Activated naive CD8-positive, alpha-beta T cell (primary cell): ENCODE data around the gene TFB1M.
"Not testable (repeated sequence)": the region's sequence is repeated elsewhere in the genome, so short reads cannot be mapped to it uniquely, and the experiment has no call there.

Experiments used
- H3K27ac Mint-ChIP-seq: one replicate; pipeline ENCODE4 v1.8.0; 2021; ENCODE audit warnings: mixed read lengths
- H3K27me3 Mint-ChIP-seq: one replicate; pipeline ENCODE4 v1.8.0; 2021; ENCODE audit warnings: mixed read lengths
- H3K36me3 Mint-ChIP-seq: one replicate; pipeline ENCODE4 v1.8.0; 2021; ENCODE audit warnings: mixed read lengths
- H3K4me1 Mint-ChIP-seq: one replicate; pipeline ENCODE4 v1.8.0; 2021; ENCODE audit warnings: low read depth, mixed read lengths
- H3K4me3 Mint-ChIP-seq: one replicate; pipeline ENCODE4 v1.8.0; 2021; ENCODE audit warnings: mild to moderate bottlenecking, mixed read lengths
- H3K9me3 Mint-ChIP-seq: one replicate; pipeline ENCODE4 v1.8.0; 2021; ENCODE audit warnings: low read depth, mixed read lengths

Gene TFB1M

GRCh38 chr6:155230975-155231374 lies 83.3 kb downstream of the TFB1M start:
- not testable (repeated sequence) for H3K27ac Mint-ChIP-seq, H3K4me3 Mint-ChIP-seq, H3K27me3 Mint-ChIP-seq, H3K4me1 Mint-ChIP-seq, H3K36me3 Mint-ChIP-seq, H3K9me3 Mint-ChIP-seq

- Mint-ChIP-seq H3K4me3 (no peak overlapping the region), H3K36me3 (peaks cover 5% of the 10 kb centered on the region), H3K27me3 (peaks cover 4% of the 10 kb centered on the region), H3K9me3 (peaks cover 3% of the 10 kb centered on the region), H3K27ac (no peak overlapping the region), H3K4me1 (peaks cover 14% of the 10 kb centered on the region)
Observed at GRCh38 chr6:155228546-155229166, 85.6 kb downstream of the TFB1M start.

DNA sequence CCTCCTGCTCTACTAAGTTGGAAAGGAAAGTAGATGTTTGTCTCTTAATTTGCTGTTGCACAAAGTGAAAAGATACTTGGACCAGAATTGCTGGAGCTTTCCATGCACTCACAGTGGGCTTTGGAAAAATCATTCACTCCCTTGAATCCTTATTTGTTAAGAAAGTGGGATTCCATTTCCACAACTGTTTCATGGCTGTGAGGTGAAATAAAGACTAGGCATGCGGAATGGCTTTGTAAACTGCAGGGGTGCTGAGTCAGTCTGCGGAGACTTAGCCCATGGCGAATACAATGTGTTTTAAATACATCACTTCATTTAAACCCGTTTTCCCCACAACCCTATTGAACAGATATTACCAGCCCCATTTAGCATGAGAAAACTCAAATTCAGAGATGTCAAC lies 87.2 kb downstream of the TFB1M start:
- Mint-ChIP-seq H3K27ac (no peak overlapping the region), H3K27me3 (peaks cover 5% of the 10 kb centered on the region), H3K9me3 (peaks cover 3% of the 10 kb centered on the region)

DNA sequence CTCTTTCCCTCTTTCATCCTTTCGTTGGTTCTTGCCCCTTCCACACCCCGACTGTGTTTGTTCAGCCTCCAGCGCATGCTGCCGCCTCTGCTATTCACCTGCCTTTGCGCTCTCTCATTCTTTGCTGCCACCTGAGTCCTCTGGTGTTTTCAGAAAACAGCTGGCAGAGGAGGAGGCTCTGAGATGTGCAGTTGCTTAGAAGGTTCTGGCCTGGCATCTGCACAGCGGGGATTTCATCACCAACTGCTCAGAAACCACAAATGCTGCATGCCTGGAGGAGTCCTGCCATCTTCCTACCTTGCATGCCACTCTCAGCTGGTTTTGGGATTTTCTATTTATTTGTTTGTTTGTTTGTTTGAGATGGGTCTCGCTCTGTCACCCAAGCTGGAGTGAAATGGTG lies 89.7 kb downstream of the TFB1M start:
- Mint-ChIP-seq H3K4me1 (peaks cover 16% of the 10 kb centered on the region), H3K4me3 (no peak overlapping the region), H3K36me3 (peaks cover 2% of the 10 kb centered on the region), H3K9me3 (no peaks in the 10 kb centered on the region), H3K27me3 (peaks cover 5% of the 10 kb centered on the region), H3K27ac (peak overlapping the region; percentile 84)

More for the DNA sequence above, 87.2 kb downstream of the TFB1M start:
- H3K4me3 Mint-ChIP-seq: no peak overlapping the region
- H3K36me3 Mint-ChIP-seq: peaks cover 5% of the 10 kb centered on the region
- peaks cover 16% of the 10 kb centered on the region for H3K4me1 Mint-ChIP-seq

DNA sequence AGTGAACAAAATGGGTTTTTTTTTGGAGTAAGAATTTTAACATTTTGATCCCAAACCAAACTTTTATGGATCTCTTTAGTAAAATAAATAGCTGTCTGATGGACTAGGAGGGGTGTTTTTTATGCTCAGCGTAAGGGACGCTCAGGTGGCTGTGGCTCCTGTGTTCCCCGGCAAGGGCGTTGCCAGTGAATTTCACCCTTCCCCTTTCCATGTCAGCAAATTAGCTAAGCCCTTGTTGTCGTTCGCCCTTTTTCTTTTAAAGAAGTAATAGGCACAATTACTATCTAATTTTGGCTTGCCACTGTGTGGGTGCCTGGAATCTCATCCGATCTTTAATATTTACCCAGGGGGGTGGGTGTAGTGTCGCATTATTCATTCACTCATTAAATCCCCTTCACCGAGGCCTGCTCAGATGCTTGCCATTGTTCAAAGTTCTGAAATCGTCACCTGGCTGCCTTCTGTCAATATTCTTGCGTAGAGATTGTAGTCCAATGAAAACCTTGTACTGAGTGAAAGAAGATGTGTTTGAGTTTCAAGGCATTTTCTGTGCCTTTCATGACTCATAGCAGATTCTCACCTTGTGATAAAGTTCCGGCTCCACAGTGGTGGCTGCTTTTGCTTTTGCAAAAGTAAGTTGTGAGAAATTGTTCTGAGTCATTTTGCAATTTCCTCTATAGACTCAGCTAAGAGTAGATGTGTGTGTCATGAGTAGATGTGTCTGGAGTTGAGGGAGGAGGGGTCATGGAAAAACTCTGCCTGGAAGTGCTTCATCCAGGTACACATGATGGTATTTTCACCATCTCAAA lies 90.4 kb downstream of the TFB1M start:
- Mint-ChIP-seq H3K36me3 (peaks cover 2% of the 10 kb centered on the region), H3K9me3 (no peaks in the 10 kb centered on the region), H3K4me3 (peak overlapping the region; percentile 25), H3K4me1 (peaks cover 16% of the 10 kb centered on the region), H3K27me3 (peaks cover 9% of the 10 kb centered on the region), H3K27ac (peak overlapping the region; percentile 84)

- H3K27me3 Mint-ChIP-seq: peaks cover 6% of the 10 kb centered on the region
- H3K4me3 Mint-ChIP-seq: no peak overlapping the region
- peaks cover 16% of the 10 kb centered on the region for H3K4me1 Mint-ChIP-seq
- H3K9me3 Mint-ChIP-seq: no peaks in the 10 kb centered on the region
- no peak overlapping the region for H3K27ac Mint-ChIP-seq
- peaks cover 2% of the 10 kb centered on the region for H3K36me3 Mint-ChIP-seq
Observed at GRCh38 chr6:155222506-155222905, 91.8 kb downstream of the TFB1M start.

DNA sequence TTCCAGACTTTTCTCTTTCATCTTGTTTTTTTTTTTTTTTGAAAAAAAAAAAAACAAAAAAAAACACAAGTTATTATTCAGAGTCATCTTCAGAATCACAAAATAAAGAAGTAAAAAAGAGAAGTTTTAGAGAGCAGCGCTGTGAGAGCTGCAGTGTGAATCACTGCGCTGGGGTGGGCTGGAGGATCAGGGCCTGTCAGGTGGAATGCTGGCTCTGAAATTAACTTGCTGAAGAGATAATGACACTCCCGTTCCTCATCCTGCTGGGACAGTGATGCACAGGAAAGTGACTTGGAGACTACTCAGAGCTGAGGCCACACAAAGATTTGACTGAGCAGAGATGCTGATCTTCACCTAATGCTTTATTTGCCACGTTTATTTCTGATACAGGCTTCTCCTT lies 93.2 kb downstream of the TFB1M start:
- peaks cover 16% of the 10 kb centered on the region for H3K4me1 Mint-ChIP-seq
- H3K9me3 Mint-ChIP-seq: no peaks in the 10 kb centered on the region
- H3K27ac Mint-ChIP-seq: no peak overlapping the region
- H3K36me3 Mint-ChIP-seq: no peaks in the 10 kb centered on the region
- peaks cover 5% of the 10 kb centered on the region for H3K27me3 Mint-ChIP-seq
- no peak overlapping the region for H3K4me3 Mint-ChIP-seq

- H3K4me1 Mint-ChIP-seq: peaks cover 14% of the 10 kb centered on the region
Observed at GRCh38 chr6:155219858-155220301, 94.4 kb downstream of the TFB1M start.

DNA sequence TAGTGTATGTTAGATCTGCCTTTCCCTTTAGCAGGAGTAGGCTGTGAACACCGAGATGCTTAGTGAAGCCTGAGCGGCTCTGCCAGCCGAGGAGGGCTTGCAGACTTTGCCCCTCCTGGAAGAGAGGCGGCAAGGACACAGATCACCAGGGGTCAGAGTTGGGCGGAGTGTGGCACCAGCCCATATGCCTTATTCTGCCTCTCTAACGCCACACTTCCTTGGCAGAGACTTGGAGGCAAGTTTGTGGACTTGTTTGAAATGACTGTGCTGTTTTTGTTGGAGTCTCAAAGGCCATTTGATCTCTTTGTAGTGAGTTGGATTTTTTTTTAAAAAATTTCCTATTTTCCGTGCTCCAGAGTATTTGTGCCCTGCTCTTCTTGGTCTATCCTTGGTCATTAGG lies 95.0 kb downstream of the TFB1M start:
- Mint-ChIP-seq H3K4me1 (peaks cover 9% of the 10 kb centered on the region), H3K9me3 (no peaks in the 10 kb centered on the region), H3K36me3 (no peaks in the 10 kb centered on the region), H3K4me3 (no peak overlapping the region), H3K27ac (no peak overlapping the region), H3K27me3 (peaks cover 5% of the 10 kb centered on the region)

More at GRCh38 chr6:155219858-155220301, 94.4 kb downstream of the TFB1M start:
- H3K4me3 Mint-ChIP-seq: no peak overlapping the region
- peaks cover 5% of the 10 kb centered on the region for H3K27me3 Mint-ChIP-seq
- no peak overlapping the region for H3K27ac Mint-ChIP-seq
- no peaks in the 10 kb centered on the region for H3K36me3 Mint-ChIP-seq
- H3K9me3 Mint-ChIP-seq: no peaks in the 10 kb centered on the region

DNA sequence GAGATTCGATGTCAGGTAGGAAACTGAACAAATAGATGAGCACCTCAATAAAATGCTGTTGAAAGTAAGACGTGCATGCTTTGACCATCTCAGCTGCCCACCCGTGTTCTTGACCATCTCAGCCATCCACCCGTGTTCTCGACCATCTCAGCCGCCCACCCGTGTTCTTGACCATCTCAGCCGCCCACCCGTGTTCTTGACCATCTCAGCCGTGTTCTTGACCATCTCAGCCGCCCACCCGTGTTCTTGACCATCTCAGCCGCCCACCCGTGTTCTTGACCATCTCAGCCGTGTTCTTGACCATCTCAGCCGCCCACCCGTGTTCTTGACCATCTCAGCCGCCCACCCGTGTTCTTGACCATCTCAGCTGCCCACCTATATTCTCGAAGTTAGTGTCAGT lies 95.6 kb downstream of the TFB1M start:
- not testable (repeated sequence) for H3K4me1 Mint-ChIP-seq, H3K9me3 Mint-ChIP-seq, H3K27ac Mint-ChIP-seq, H3K27me3 Mint-ChIP-seq, H3K36me3 Mint-ChIP-seq, H3K4me3 Mint-ChIP-seq

- H3K9me3 Mint-ChIP-seq: no peaks in the 10 kb centered on the region
- H3K36me3 Mint-ChIP-seq: no peaks in the 10 kb centered on the region
- H3K27me3 Mint-ChIP-seq: peaks cover 3% of the 10 kb centered on the region
- H3K4me1 Mint-ChIP-seq: no peaks in the 10 kb centered on the region
- no peak overlapping the region for H3K27ac Mint-ChIP-seq
- H3K4me3 Mint-ChIP-seq: no peak overlapping the region
Observed at GRCh38 chr6:155216312-155217046, 97.8 kb downstream of the TFB1M start.

DNA sequence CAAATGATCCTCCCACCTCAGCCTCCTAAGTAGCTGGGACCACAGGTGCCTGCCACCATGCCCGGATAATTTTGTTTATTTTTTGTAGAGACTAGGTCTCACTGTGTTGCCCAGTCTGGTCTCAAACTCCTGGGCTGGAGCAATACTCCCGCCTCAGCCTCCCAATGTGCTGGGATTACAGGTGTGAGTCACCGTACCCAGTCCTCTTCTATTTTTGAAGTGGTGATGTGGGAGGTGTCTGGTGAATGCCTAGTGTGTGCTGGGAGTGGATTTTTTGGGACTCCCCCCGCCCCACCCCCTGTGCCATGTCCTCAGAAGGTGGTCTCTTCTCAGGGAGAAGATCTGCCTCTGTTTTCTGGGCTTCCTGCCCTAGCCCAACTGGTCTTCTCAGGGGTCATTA lies 98.4 kb downstream of the TFB1M start:
- Mint-ChIP-seq H3K27me3 (peaks cover 3% of the 10 kb centered on the region), H3K4me1 (no peaks in the 10 kb centered on the region), H3K9me3 (no peaks in the 10 kb centered on the region), H3K27ac (no peak overlapping the region), H3K4me3 (no peak overlapping the region), H3K36me3 (no peaks in the 10 kb centered on the region)

DNA sequence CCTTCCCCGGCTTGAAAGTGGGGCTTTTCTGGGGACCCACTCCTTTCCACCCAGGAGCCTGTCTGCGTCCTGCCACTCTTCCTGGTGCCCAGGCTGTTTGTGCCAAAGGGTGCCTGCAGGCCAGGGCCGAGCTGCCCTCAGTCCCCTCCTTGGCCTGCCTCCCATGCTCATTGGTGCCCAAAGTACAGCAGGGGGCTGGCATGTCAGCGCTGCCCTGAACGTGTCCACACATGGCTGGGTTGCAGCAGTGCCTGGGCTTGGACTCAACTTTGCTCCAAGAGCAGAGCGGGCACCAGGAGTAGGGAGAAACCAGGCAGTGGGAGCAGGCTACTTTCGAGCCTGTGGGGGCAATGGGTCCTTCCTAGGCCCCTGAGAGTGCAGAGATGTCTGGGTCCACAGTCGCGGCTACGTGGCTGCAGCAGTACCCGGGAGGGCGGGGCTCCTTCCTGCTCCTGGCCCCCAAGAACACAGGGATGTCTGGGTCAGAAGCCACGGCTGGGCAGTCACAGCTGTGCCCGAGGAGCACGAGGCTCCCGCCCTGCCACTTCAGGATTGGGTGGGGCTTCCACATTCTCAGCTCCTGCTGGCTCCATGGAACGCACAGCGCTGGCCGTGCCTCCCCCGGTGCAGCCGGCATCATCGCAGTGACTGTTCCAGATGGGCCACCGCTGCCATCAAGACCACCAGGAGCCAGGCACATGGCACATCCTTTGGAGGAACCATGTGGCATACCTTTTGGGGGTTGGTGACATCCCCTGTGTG lies 100.5 kb downstream of the TFB1M start:
- no peaks in the 10 kb centered on the region for H3K27me3 Mint-ChIP-seq
- no peaks in the 10 kb centered on the region for H3K9me3 Mint-ChIP-seq
- H3K36me3 Mint-ChIP-seq: no peaks in the 10 kb centered on the region
- H3K27ac Mint-ChIP-seq: no peak overlapping the region
- no peak overlapping the region for H3K4me3 Mint-ChIP-seq
- H3K4me1 Mint-ChIP-seq: no peaks in the 10 kb centered on the region

DNA sequence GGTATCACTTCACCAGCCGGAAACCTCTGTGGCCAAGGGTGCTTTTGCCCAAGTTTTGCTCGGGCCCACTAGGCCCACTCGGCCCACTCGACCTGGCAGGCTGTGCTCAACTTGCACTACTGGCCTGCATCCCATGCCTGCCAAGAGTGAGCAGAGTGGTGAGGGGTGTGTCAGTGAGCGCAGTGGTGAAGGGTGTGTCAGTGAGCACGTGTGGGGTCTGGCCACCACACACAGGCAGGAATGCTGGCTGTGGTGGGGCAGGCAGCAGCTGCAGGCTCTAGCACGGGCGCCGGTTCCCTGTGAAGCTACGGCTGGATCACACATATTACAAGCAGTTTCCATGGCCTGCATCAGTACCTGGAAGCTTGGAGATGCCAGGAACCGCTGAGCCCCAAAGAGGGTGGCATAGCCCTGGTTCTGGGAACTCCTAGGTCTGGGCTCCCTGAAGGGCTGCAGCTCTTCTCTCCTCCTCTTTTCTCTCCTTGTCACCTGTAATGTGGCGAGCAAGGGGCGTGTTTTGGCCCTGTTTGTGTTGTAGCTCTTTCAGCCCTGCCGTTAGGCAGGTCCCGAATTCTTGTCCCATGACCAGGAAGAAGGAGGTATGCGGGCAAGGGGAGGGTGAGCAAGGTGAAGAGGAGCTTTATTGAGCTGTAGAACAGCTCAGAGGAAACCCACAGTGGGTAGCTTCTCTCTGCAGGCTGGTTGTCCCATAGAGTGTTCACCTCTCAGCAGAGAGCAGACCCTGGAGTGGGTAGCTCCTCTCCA lies 101.5 kb downstream of the TFB1M start:
- Mint-ChIP-seq H3K27ac (no peak overlapping the region), H3K27me3 (no peaks in the 10 kb centered on the region), H3K4me3 (no peak overlapping the region), H3K4me1 (no peaks in the 10 kb centered on the region), H3K36me3 (no peaks in the 10 kb centered on the region), H3K9me3 (no peaks in the 10 kb centered on the region)
